BLaER1 treated with 17β-estradiol and CSF1 and Interleukin-3, amounts not matched to agents 10 nM and 100 nM (cell line): ENCODE results near the gene BRINP2.

ENCODE experiments used
- H3K27ac ChIP-seq, 11 experiments: shearing (Covaris generic); formaldehyde crosslinking; 2 replicates each; pipeline ENCODE4 v1.8.1; 2022
- H3K27me3 ChIP-seq, 11 experiments: shearing (Covaris generic); formaldehyde crosslinking; 2 replicates each; pipeline ENCODE4 v1.8.1; 2022
- H3K36me3 ChIP-seq, 11 experiments: shearing (Covaris generic); formaldehyde crosslinking; 2 replicates each; pipeline ENCODE4 v1.8.1; 2022
- H3K4me1 ChIP-seq, 10 experiments: shearing (Covaris generic); formaldehyde crosslinking; 2 replicates each; pipeline ENCODE4 v1.8.1; 2022
- H3K4me2 ChIP-seq, 11 experiments: shearing (Covaris generic); formaldehyde crosslinking; 2 replicates each; pipeline ENCODE4 v1.8.1; 2022
- H3K4me3 ChIP-seq, 10 experiments: shearing (Covaris generic); formaldehyde crosslinking; 2 replicates each; pipeline ENCODE4 v1.8.1; 2022
- H3K9ac ChIP-seq, 11 experiments: shearing (Covaris generic); formaldehyde crosslinking; 2 replicates each; pipeline ENCODE4 v1.8.1; 2022
- H3K9me3 ChIP-seq, 11 experiments: shearing (Covaris generic); formaldehyde crosslinking; replicated peaks in 1 of 11; 2 replicates each; pipeline ENCODE4 v1.8.1; 2022
- H4K20me1 ChIP-seq, 11 experiments: shearing (Covaris generic); formaldehyde crosslinking; 2 replicates each; pipeline ENCODE4 v1.8.1; 2022
- Cebpa-rat ChIP-seq, 11 experiments: shearing (Covaris generic); IDR thresholded peaks; 2 replicates each; pipeline ENCODE4 v1.8.1; 2022

The BRINP2 gene

DNA sequence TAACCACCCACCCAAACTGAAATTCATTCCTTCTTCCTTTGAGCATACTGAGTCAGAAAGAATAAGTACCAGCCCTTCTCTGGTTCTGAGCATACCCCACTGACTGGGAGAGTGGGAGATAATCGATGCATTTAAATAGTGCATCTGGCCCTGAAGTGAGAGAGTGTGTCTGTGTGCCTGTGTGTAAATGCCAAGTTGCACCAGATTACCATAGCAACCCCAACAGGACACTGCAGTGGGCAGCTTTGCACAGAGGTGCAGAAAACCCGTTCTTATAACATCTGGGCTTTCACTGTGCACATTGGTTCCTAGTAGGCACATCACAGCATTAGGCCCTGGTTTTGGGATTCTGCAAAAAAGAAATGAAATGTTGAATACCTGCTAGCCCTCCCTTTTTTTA lies 8.5 kb upstream of the BRINP2 start:
- Histone ChIP-seq H3K4me1 (peaks cover 0 to 11% (median 9%) of the 10 kb centered on the region in 10 experiments; a peak in 9 of 20 replicates), H3K4me3 (no peak overlapping the region), H3K27me3 (peaks cover 41 to 56% (median 52%) of the 10 kb centered on the region in 11 experiments), H3K9ac (no peak overlapping the region), H3K4me2 (no peak overlapping the region), H3K36me3 (no peaks in the 10 kb centered on the region), H3K9me3 (peaks cover 0 to 21% (median 5%) of the 10 kb centered on the region in 11 experiments; a peak in 7 of 22 replicates), H3K27ac (no peak overlapping the region), H4K20me1 (no peaks in the 10 kb centered on the region)
- no peak for TF ChIP-seq Cebpa-rat (IDR thresholded peaks at IDR 0.05)

DNA sequence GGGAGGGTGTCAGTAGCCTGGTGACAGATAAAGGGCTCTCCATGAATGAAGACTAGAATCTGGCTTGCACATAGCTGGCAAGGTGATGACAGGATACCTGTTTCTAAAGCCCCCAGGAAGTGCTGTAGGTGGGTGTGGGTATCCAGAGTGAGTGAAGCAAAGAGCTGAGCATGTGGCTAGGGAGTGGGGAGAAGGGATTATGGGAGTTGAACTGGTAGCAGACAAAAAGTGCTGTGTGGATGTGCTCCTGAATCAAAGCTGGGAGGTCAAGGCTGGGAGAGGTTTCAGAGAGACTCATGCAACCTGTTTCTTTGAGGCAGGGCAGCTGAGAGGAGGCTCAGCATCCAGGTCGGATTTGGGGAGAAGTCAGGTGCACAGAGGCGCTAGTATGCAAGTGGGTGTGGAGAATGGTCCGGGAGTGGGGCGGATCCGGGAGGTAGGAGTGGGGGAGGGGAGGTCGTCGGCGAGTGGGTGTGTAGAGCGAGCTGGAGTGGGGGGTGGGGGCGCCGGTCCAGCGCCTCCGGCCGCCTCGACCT lies 6.8 kb upstream of the BRINP2 start:
- Histone ChIP-seq H3K27ac (no peak overlapping the region), H4K20me1 (no peaks in the 10 kb centered on the region), H3K4me2 (peak overlapping the region; percentile 65 to 92 (median 72)), H3K4me1 (peaks cover 0 to 11% (median 9%) of the 10 kb centered on the region in 10 experiments; a peak in 9 of 20 replicates), H3K36me3 (no peaks in the 10 kb centered on the region), H3K4me3 (peak overlapping the region; percentile 41 to 63 (median 50); a peak in 19 of 20 replicates), H3K9me3 (peaks cover 0 to 21% (median 5%) of the 10 kb centered on the region in 11 experiments; a peak in 7 of 22 replicates), H3K9ac (no peak overlapping the region), H3K27me3 (peaks cover 44 to 68% (median 54%) of the 10 kb centered on the region in 11 experiments)
- TF ChIP-seq Cebpa-rat (IDR thresholded peaks at IDR 0.05) = no peak

DNA sequence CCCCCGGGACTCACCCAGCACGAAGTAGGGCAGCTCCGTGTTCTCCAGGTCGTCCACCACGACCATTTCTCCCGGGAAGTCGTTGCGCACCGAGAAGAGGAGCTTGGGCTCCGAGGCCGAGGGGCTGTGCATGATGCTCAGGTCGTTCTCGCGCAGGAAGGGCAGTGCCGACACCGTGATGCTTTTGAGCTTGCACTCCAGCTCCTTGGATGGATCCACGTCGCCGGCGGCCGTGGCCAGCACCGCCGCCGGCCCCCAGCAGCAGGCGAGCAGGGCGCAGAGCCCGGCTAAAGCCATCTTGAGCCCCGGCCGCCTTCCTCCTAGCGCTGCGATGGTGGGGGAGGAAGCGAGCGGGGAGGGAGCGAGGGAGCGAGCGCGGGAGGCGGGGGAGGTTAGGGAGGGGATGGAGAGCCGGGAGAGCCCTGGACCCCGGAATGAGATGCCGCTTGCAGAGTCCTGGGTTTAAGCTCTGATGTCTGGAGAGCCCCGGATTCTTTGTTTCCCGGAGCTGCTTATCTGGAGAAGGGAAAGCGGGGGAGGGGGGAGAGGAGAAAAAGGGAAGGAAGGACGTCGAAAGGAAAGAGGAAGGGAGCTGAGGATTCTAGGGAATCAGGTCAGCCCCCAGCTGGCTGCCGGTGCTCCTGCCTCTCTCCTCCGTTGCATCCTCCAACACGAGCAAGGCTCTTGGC lies 6.2 kb upstream of the BRINP2 start, which contains the start of gene ASTN1:
Gene ASTN1 (minus strand): TSS at position 333 of the 689 bp plus-strand sequence. CDS start 36 bp downstream, at position 297.
- Histone ChIP-seq H3K27ac (no peak within 1 kb of the TSS), H4K20me1 (no peaks in the 10 kb centered on the region), H3K9me3 (peaks cover 0 to 21% (median 5%) of the 10 kb centered on the region in 11 experiments; a peak in 7 of 22 replicates), H3K4me2 (peak within 1 kb of the TSS; percentile 65 to 92 (median 72)), H3K9ac (no peak within 1 kb of the TSS), H3K27me3 (peaks cover 49 to 74% (median 60%) of the 10 kb centered on the region in 11 experiments), H3K4me1 (peaks cover 0 to 11% (median 9%) of the 10 kb centered on the region in 10 experiments; a peak in 9 of 20 replicates), H3K4me3 (peak within 1 kb of the TSS; percentile 41 to 63 (median 50); a peak in 19 of 20 replicates), H3K36me3 (no peaks in the 10 kb centered on the region)
- no peak for TF ChIP-seq Cebpa-rat (IDR thresholded peaks at IDR 0.05)

DNA sequence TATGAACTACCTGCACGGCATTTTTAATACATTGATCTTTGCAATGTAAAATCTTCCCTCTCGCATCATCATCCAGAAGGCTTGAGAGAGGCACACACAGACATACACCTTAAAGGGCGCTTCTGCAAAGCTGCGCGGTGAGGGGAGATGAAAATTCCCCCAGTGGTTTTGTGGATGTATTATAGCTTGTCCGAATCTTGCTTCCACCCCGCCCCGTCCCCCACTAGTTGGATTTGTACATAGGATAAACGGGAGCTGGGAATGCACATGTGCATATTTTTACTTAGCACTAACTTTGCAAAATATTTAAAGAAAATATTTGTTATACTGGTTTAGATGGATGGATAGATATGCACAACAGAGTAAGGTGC lies 5.7 kb upstream of the BRINP2 start:
- H4K20me1 ChIP-seq = no peaks in the 10 kb centered on the region
- H3K27ac ChIP-seq = no peak overlapping the region
- no peak for TF ChIP-seq Cebpa-rat (IDR thresholded peaks at IDR 0.05)
- peaks cover 0 to 15% (median 9%) of the 10 kb centered on the region in 10 experiments; a peak in 9 of 20 replicates for H3K4me1 ChIP-seq
- H3K9ac ChIP-seq = no peak overlapping the region
- peak overlapping the region; percentile 65 to 92 (median 72); a peak in 18 of 22 replicates for H3K4me2 ChIP-seq
- H3K27me3 ChIP-seq = peaks cover 52 to 80% (median 66%) of the 10 kb centered on the region in 11 experiments
- peak overlapping the region in 9 of 10 experiments; percentile 41 to 63 (median 53); a peak in 15 of 20 replicates for H3K4me3 ChIP-seq
- no peaks in the 10 kb centered on the region for H3K36me3 ChIP-seq
- H3K9me3 ChIP-seq = peaks cover 0 to 21% (median 5%) of the 10 kb centered on the region in 11 experiments; a peak in 7 of 22 replicates

DNA sequence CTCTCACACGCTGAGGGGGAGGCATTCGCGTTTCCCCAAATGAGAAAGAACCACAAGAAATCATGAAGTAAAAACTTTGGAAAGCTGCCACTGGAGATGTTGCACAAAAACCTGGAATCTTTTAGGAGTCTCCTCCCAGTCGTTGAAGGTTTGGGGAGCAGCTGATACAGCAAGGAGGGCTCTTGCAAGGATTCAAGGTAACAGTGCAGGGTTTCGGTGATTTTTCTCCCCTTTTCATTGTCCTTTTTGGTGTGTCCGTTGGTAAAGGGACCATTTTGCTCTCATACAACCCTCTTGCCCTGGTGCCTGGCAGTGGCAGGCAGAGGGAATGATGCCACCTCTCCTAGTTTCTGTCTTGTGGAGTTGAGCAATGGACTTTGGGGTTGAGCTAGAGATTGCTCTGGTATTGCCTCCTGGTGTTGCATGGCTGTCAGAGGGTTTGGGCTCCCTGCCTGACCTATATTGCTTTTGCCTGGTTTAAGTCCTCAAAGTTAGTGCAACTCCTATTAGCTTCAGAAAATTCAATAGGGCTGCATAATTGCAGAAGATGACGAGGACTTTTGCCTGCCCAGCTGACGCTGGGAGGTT lies 872 bp downstream of the BRINP2 start:
- H3K27me3 ChIP-seq = peaks cover 38 to 67% (median 51%) of the 10 kb centered on the region in 11 experiments

DNA sequence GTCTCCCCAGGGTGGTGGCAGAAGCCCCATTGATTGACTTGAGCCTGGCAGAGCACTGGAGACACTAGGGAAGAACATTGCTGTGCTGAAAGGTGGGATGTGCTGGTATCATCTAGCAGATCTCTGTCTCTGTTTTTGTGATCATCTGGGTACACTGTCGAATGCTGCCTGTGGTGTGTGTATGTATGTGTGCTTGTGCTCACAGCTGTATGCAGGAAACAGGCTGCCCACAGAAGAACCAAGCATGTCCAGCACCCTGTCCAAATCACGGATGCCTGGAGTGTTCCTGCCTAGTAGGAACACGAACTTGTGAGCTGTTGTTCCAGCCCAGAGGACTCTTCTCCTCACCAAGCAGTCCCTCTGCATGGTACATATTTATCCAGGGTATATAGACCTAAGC lies 1.5 kb downstream of the BRINP2 start:
- Histone ChIP-seq H3K4me1 (peaks cover 0 to 43% (median 5%) of the 10 kb centered on the region in 10 experiments; a peak in 11 of 20 replicates), H3K36me3 (no peaks in the 10 kb centered on the region), H4K20me1 (0 out of 22 replicates have a peak, but pooled peaks cover 0 to 6% (median 0%) of the 10 kb centered on the region in 11 experiments), H3K9ac (no peak overlapping the region), H3K27me3 (peaks cover 37 to 60% (median 47%) of the 10 kb centered on the region in 11 experiments), H3K9me3 (peaks cover 0 to 12% (median 7%) of the 10 kb centered on the region in 11 experiments; a peak in 9 of 22 replicates), H3K27ac (no peak overlapping the region), H3K4me2 (peak overlapping the region in 1 of 11 experiments; percentile 41; a peak in 1 of 22 replicates), H3K4me3 (no peak overlapping the region)
- TF ChIP-seq Cebpa-rat (IDR thresholded peaks at IDR 0.05) = no peak

More for the DNA sequence above, 872 bp downstream of the BRINP2 start:
- Histone ChIP-seq H3K9me3 (peaks cover 0 to 9% (median 2%) of the 10 kb centered on the region in 11 experiments; a peak in 9 of 22 replicates), H3K36me3 (no peaks in the 10 kb centered on the region), H3K4me1 (peaks cover 0 to 43% (median 5%) of the 10 kb centered on the region in 10 experiments; a peak in 11 of 20 replicates), H3K27ac (no peak overlapping the region), H3K9ac (no peak overlapping the region), H4K20me1 (0 out of 22 replicates have a peak, but pooled peaks cover 0 to 6% (median 0%) of the 10 kb centered on the region in 11 experiments), H3K4me2 (peak overlapping the region in 10 of 11 experiments; percentile 64 to 81 (median 73); a peak in 14 of 22 replicates), H3K4me3 (peak overlapping the region; percentile 40 to 59 (median 49); a peak in 10 of 20 replicates)
- TF ChIP-seq Cebpa-rat (IDR thresholded peaks at IDR 0.05) = no peak

DNA sequence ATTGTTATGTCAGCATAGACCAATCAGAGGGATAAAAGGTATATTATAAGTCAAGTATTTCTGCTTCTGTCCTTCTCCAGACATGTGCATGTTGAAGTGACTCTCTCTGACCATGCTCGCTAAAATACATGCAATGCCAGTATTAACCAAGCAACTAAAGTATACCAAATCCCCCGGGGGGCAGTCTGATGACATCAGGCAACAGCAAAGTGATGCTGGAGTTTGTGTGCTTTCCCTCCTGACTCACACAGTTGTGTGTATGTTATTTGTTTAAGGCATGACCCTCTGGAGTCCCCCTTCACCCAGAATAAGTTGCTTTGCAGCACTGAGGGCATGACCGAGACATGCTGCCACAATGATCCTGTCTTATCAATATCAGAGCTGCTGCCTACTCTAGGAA lies 2.1 kb downstream of the BRINP2 start:
- H3K27me3 ChIP-seq = peaks cover 37 to 57% (median 45%) of the 10 kb centered on the region in 11 experiments

DNA sequence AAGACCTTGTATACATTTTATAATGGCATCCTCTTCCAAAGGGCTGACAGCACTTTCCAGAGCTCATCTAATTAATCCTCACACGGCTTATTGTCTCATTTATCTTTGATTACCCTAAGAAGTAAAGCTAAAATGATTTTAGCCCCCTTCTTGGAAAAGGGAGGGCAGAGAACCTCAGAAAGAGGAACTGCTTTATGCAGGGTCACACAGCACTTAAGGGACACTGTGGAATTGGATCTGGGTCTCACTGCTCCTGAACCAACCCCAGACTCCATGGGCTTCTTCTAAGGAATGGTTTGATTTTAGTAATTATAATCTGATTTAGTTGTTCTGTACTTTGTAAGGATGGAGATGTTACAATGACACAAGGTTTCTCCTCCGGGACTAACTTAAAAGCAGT lies 3.2 kb downstream of the BRINP2 start:
- TF ChIP-seq Cebpa-rat (IDR thresholded peaks at IDR 0.05) = no peak
- H3K27me3 ChIP-seq = peaks cover 33 to 46% (median 44%) of the 10 kb centered on the region in 11 experiments

More for the DNA sequence above, 2.1 kb downstream of the BRINP2 start:
- peak overlapping the region in 7 of 11 experiments; percentile 5 to 47 (median 24); a peak in 9 of 22 replicates for H3K4me2 ChIP-seq
- no peaks in the 10 kb centered on the region for H3K36me3 ChIP-seq
- H3K27ac ChIP-seq = no peak overlapping the region
- peaks cover 0 to 43% (median 5%) of the 10 kb centered on the region in 10 experiments; a peak in 11 of 20 replicates for H3K4me1 ChIP-seq
- 0 out of 22 replicates have a peak, but pooled peaks cover 0 to 6% (median 0%) of the 10 kb centered on the region in 11 experiments for H4K20me1 ChIP-seq
- no peak overlapping the region for H3K9ac ChIP-seq
- H3K4me3 ChIP-seq = no peak overlapping the region
- peaks cover 0 to 12% (median 7%) of the 10 kb centered on the region in 11 experiments; a peak in 9 of 22 replicates for H3K9me3 ChIP-seq
- TF ChIP-seq Cebpa-rat (IDR thresholded peaks at IDR 0.05) = no peak

More for the DNA sequence above, 3.2 kb downstream of the BRINP2 start:
- Histone ChIP-seq H3K27ac (no peak overlapping the region), H3K9me3 (peaks cover 0 to 12% (median 7%) of the 10 kb centered on the region in 11 experiments; a peak in 9 of 22 replicates), H3K9ac (no peak overlapping the region), H3K4me3 (no peak overlapping the region), H3K4me2 (peak overlapping the region in 4 of 11 experiments; percentile 24 to 47 (median 42); a peak in 4 of 22 replicates), H4K20me1 (0 out of 22 replicates have a peak, but pooled peaks cover 0 to 6% (median 0%) of the 10 kb centered on the region in 11 experiments), H3K36me3 (no peaks in the 10 kb centered on the region), H3K4me1 (peaks cover 0 to 43% (median 5%) of the 10 kb centered on the region in 10 experiments; a peak in 11 of 20 replicates)
